DMS 273 treated with DMSO at 0.1 percent for 48 hours (cell line): ENCODE results near the gene ACP3.
"Not testable (repeated sequence)": the region's sequence is repeated elsewhere in the genome, so short reads cannot be mapped to it uniquely, and the experiment has no call there.

Experiments used
- DNase-seq: peaks from one replicate; lab custom pipeline; 2025; lab: John Stamatoyannopoulos, UW

The ACP3 gene

DNA sequence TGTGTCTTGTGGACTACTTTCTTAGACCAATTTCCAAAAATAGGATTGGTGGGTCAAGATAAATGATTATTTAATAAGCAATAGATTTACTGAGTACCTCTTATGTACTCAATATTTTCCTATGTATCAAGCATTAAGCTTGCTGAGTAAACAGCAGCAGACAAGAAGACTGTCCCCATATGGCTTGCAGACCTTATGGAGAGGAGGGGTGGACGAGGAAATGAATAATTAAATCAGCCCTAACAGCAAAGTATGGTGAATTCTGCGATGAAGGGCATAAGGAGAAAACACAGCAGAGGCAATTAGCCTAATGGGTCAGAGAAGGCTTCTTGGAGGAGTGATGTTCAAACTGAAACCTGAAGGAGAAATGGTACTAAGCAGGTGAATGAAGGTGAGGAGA lies 45.1 kb downstream of the ACP3 start:
- DNase-seq = no peak

DNA sequence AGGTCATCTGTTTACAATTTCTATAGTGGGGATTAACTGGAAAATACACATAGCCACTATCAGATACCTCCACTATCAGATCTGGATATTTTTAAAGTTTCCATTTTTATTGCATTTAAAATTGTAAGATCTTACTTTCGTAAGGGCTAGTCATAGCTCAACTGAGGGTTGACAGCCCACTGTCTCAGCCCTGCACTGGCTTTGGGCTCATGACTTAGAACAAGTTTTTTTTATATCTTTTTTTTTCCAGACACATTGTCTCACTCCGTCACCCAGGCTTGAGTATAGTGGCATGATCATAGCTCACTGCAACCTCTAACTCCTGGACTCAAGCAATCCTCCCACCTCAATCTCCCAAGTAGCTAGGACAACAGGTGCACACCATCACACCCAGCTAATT lies 51.3 kb downstream of the ACP3 start:
- no peak for DNase-seq

DNA sequence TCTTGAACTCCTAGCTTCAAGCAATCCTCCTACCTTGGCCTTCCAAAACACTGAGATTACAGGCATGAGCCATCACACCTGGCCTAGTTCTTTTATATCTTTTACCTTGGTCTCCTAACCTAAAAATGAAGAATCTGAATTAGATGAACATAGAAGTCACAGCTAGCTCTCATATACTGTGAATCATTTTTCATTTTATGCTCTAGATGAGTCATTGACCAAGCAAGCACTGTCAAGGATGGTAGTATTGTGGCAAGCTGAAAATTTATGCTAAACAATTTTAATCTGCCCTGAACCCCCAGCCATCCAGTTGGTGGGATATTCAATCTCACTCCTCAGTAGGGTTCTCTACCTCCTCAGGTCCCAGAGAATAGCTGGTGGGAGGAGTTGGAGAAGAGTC lies 51.8 kb downstream of the ACP3 start:
- no peak for DNase-seq

DNA sequence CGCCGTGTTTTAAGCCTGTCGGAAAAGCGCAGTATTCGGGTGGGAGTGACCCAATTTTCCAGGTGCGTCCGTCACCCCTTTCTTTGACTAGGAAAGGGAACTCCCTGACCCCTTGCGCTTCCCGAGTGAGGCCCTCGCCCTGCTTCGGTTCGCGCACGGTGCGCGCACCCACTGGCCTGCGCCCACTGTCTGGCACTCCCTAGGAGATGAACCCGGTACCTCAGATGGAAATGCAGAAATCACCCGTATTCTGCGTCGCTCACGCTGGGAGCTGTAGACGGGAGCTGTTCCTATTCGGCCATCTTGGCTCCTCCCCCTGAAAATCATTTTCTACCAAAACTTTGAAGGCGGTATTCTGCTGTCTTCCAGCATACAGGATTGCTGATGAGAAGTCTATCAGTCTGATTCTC lies 59.7 kb downstream of the ACP3 start:
- not testable (repeated sequence) for DNase-seq

DNA sequence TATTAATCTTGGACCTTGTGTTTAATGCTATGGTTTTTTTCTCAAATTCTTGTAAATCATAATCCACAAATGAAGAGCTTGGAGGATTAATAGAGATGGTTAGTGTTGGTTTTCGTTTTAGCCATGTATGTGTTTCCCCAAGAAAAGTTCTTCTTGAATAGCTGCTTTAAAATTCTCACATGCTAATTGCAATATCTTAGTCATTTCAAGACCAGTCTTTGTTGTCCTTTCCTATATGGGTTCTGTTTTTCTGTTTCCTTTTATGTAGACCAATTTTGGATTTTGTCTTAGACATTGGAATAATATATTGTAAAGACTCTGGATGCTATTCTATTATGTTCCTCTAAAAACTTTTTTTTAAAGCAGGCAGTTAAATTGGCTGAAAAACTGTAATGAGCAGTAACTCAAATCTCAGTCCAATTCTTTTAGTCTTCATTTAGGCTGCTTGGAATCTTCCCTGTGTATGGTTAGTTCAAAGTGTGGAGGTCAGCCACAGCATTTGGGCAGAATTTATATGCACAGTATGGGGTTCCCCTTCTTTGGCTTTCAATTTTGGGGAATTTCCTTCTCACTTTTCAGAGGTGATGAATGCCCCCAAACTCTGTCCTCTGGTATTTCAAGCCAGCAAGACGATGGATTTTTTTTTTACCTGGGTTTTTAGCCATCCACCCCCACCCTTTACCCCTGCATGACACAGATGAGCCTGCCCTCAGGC lies 61.0 kb downstream of the ACP3 start:
- DNase-seq = no peak

DNA sequence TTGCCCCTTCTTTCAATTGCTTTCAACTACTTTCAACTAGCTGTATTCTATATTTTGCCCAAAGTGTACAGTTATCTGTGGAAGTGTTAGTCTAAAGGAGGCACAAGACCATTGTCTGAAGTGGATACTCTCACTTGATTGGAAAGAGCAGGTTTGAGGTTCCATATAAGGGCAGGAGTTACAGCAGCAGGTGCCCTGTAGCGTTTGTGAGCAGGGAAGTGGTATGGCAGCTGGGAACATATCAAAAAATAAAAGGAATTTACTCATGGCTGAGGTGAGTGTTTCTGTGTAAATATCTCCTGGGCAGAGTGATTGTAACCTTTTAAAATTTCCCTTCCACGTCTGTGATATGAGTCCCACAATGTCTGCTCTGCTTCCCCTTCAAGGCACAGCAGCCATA lies 61.6 kb downstream of the ACP3 start:
- DNase-seq = no peak

DNA sequence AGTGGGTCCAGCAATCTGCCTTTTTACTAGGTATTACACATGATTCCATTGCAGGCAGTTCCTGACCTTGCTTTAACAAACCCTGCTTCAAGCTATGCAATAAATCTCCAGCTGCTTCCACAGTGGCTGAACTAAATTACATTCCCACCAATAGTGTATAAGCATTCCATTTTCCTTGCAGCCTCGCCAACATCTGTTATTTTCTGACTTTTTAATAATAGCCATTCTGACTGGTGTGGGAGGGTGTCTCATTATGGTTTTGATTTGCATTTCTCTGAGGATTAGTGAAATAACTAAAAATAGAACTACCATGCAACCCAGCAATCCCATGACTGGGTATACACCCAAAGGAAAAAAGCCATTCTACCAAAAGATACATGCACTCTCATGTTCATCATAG lies 63.7 kb downstream of the ACP3 start:
- no peak for DNase-seq

DNA sequence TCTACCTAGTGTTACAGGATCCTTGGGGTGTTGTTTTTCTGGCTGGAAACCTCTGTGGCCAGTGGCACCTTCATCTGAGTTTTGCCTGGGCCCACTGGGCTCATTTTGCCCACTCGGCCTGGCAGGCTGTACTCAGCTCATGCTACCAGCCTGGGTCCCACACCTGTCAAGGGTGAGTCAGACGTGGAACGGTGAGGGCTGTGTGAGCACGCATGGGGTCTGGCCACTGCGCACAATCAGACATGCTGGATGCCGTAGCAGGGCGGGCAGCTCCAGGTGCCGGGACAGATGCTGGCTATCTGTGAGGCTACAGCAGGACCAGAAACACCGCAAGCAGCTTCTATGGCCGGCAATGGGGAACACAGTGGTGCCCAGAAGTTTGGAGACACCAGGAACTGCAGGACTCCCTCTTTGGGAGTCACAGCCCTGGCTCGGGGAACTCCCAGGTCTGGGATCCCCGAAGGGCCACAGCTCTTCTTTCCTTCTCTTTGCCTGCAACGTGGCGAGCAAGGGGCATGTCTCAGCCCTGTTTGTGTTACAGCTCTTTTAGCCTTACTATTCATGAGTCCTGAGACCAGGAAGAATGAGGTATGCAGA lies 64.2 kb downstream of the ACP3 start:
- DNase-seq = no peak

DNA sequence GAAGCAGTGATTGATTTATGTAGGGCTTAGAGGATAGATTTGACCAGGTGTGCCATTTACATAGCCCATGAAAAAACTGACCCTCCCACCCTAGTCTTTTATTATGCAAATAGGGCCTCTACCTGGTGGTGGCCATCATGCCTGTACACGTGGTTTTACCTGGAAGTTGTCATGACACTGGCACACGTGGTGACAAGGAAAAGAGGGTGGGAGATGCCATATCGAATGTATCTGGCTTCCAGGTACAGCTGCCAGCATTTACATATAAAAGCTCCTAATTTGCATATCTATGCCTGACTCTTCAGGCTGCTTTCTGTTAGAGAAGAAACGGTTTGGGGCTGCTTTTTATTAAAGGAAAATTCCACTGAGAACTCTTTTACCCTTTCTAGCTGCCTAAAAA lies 65.1 kb downstream of the ACP3 start:
- DNase-seq = no peak

DNA sequence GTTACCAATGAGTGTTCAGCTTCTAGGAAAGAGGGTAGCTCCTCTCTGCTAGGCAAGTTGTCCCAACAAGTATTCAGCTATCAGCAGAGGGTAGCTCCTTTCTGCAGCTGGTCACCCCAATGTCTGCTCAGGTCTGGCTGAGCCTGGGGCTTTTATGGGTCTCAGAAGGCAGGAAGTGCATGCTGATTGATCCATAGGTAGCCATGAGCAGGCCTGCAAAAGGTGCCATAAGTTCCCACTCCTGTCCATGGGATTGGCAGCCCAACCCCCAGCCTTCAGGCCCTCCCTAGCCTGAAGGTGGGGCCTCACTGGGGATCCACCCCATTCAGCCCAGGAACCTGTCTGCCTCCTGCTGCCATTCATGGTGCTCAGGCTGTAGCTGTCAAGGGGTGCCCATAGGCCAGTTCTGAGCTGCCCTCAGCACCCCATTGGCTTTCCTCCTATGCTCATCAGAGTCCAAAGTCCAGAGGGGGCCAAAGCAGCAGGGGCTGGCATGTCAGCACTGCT lies 65.5 kb downstream of the ACP3 start:
- DNase-seq = no peak

DNA sequence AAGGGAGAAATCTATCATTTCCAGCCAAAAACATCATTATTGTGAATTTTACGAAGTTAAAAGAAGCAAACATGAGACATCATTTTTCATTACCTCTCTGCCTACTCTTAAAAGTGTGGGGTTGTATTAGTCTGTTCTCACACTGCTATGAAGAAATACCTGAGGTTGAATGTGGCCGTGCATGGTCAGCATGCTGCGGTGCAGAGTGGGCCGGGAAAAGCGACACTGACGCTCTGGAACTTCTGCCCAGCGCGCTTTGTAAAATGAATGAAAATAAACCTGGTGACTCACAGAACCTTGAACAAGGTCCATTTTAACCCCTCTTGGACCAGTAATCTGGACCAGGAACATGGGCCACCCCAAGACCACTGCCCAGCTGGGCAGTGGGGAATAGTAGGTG lies 69.1 kb downstream of the ACP3 start:
- no peak for DNase-seq

DNA sequence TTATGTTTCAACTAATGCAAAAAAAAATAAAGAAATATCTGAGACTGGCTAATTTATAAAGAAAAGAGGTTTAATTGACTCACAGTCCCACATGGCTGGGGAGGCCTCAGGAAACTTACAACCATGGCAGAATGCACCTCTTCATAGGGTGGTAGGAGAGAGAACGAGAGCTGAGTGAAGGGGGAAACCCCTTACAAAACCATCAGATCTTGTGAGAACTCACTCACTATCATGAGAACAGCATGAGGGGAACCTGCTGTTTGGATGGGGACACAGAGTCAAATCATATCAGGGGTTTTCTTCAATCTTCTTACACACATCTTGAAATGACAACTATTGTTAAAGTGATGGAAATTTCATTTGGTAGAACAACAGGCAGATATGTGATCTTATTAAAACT lies 75.5 kb downstream of the ACP3 start:
- DNase-seq = not testable (repeated sequence)

DNA sequence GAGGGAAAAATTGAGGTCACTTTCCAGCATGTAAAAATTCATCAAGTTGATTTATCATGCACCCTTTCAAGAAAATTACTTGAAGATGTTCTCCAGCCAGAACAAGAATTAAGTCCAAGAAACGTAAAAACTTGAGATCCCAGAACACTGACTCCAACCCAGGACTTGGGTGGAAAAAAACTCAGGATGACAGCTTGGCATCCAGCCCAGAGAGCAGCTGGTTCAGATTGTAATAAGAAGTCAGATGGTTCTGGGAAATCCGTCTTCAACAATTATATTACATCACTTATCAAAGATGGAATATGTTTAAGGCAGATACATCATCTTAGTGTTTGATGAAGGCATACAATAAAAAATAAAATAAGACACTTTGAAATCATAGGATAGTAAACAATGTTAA lies 77.1 kb downstream of the ACP3 start:
- DNase-seq = peak; percentile 34

DNA sequence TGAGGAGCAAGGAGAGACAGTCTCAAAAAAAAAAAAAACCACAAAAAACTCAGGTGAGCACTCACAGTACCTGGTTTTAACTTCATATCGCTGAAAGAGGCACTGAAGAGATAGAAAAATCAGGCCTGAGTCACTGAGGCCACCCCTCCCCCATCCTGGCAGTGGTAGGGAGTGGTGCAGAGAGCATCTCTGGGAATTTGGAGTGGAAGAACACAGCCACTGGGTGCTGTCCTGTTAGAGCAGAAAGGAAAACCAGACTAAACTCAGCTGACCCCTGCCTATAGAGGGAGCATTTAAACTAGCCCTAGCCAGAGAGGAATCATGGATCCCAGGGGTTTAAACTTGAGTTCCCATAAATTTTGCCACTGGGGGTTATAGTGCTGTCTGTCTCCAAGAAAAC lies 77.9 kb downstream of the ACP3 start:
- no peak for DNase-seq

DNA sequence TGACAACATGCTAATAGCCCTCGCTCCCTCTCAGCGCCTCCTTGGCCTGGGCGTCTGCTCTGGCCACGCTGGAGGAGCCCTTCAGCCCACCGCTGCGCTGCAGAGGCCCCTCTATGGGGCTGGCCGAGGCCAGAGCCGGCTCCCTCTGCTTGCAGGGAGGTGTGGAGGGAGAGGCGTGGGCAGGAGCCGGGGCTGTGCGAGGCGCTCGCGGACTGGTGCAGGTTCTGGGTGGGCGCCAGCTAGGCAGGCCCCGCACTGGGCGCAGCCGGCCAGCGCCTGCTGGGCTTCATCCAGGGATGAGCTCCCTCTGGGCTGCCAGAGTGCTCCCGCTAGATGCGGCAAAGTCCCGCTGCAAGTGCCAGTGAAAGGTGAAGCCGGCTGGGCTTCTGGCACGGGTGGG lies 79.0 kb downstream of the ACP3 start:
- DNase-seq = no peak

DNA sequence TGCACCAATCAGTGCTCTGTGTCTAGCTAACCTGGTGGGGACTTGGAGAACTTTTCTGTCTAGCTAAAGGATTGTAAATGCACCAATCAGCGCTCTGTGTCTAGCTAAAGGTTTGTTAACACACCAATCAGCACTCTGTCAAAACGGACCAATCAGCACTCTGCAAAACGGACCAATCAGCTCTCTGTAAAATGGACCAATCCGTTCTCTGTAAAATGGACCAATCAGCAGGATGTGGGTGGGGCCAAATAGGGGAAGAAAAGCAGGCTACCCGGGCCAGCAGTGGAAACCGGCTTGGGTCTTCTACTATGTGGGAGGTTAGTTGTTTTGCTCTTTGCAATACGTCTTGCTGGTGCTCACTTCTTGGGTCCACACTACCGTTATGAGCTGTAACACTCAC lies 79.6 kb downstream of the ACP3 start:
- DNase-seq = not testable (repeated sequence)

DNA sequence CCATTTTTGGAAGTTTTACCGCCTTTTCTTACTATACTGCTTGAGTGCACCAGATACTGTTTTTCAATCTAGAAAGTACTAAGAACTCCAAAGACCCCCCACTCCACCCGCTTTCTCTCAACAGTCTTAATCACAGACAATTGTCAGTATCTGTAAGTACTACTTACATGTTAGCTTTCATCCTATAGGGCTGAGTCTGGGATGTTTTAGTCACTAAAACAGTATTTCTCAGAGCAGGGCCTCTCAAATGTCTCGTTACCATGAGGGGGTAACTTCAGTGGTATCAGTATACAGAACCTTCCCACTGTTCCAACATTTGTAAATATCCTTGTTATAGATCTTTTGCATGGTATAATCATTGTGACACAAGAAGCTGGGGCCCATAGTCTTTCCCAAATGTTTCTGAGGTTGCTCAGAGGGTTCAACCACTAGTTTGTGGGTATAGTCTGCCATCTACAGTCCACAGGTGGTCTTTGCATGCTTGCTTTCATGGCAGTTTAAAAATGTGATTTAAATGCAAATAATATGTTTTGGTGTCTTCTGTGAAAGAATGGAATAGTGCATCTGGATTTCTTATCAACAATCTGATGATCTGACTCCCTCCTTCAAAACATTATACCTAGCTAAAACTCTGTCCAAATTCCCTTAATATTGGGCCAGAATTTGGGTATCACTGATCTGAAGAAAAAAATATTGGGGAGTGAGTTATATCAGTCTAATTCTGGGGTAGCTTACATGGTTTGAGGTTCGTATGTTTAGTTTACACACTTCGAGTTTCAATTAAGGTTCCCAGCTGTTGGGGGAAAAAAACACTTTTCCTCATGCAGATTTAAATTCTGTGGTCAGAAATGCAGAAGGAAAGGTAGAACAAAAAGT lies 82.1 kb downstream of the ACP3 start:
- peak; percentile 38 for DNase-seq

DNA sequence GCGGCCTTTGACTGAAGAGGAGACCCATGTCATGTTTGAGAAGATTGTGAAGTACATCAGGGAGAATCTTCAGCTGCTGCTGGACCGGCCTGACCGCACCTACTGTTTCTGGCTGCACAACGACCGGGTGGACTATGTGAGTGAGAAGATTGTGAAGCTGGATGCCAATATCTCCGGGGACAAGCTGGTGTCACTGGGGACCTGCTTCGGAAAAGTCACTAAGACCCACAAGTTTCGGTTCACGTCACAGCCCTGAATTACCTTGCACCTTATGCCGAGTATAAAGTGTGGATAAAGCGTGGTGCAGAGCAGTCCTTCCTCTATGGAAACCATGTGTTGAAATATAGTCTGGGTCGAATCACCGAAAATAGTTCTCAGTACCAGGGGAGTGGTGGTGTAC lies 84.0 kb downstream of the ACP3 start:
- no peak for DNase-seq

DNA sequence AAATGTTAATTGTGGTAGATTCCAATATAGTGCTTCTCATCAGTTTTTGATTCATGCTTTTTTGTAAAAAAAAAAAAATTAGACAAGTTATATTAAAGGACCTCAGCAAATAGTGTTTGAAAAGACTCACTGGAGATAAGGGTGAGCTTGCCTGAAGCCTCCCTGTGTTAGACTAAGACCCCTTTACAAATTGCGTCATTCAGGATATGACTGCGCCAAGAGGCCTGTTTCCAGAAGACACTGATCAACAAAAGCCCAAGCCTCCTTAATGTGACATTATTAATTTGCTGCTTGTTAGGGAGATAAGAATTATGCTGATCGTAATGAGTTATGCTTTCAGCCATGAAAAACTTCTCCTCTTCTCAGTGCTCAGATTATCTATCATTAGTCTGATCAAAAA lies 87.1 kb downstream of the ACP3 start:
- DNase-seq = no peak

DNA sequence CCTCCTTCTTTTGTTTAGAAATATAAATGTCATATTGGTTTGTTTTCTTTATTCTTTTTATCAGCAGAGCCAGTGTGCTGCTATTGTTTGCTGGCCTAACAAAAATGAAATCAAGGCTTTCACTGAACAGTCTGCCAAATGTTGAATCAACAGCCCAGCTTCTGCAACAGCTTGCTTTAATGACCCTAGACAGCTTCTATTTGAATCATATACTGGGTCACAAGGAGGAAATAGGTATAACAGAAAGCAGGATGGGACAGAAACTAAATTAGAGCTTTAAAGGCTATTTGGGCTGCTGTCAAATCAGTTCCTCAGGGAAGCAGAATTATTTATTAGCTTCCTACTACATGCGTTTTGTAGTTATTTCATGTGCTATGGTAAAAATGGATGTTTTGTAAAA lies 88.0 kb downstream of the ACP3 start:
- DNase-seq = no peak

DNA sequence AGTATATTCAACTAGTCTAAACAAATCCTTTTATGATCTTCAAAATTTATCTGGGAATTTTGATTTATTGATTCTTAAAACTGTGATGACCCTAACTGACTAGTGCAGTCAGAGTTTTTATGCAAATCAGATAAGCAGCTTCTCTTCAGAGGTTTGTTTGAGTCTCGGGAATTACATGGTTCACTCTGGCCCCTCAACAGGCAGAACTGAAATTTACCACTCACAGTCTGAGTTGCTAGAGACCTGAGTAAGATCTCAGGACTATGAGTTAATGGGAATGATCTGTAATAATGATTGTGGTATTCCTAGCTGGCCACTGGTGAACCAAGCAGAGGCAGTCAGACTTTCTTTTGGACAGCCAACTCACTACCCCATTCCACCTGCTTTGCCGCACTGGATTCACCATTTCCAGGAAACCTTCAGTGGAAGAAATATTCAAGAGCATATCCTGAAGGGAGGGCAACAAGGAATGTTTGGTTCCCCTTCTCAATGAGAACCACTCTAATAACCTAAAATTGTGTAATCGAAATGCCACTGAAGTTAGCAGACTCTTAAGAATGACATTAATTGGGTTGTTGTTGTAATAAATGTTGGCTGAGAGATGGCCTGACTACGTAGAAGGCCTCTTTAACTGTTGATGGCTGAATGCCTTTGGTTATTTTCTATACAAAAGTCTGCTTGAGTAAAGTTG lies 88.5 kb downstream of the ACP3 start:
- no peak for DNase-seq

DNA sequence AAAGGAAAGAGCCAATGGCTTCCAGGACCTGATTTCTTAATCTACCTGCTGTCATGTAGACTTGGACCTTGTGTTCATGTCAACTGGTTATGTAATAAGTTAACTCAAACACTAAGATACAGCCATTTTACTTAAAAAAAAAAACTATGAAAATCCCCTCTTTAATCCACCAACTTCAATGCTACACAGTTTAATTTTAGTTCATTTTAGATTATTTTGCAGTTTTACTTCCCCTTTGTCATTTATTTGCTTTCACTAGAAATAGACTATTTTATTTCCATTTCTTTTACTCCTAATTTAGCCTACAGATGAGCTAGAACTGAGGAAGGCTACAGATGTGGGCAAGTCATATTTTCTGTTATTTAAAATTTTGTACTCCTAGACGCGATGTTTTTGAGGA lies 89.4 kb downstream of the ACP3 start:
- no peak for DNase-seq
